ENCODE data around the gene ZSCAN5A. TPM values are rescaled to one million over a fixed set of nuclear protein-coding genes. Genes with fewer than 3 reads are reported as not detected.
"Not testable (repeated sequence)": the region's sequence is repeated elsewhere in the genome, so short reads cannot be mapped to it uniquely, and the experiment has no call there.

The ZSCAN5A gene
- polyA plus RNA-seq, 3 donors from 2014 or later, result 4.3 to 11.4 (median 7.7) TPM

GRCh38 chr19:56252699-56253422 lies 61.8 kb downstream of the ZSCAN5A start:
- no peaks in the 10 kb centered on the region for H3K4me1 Mint-ChIP-seq
- no peak overlapping the region for H3K4me3 Mint-ChIP-seq
- H3K36me3 Mint-ChIP-seq, result peaks cover 0 to 4% (median 0%) of the 10 kb centered on the region in 3 donors
- no peaks in the 10 kb centered on the region for H3K9me3 Mint-ChIP-seq
- peak; percentile 52 to 59 (median 56) for DNase-seq
- H3K27me3 Mint-ChIP-seq (ENCODE audit: low read depth in 3 of 3), result peaks cover 0 to 3% (median 0%) of the 10 kb centered on the region in 3 donors
- H3K27ac Mint-ChIP-seq, result no peak overlapping the region

DNA sequence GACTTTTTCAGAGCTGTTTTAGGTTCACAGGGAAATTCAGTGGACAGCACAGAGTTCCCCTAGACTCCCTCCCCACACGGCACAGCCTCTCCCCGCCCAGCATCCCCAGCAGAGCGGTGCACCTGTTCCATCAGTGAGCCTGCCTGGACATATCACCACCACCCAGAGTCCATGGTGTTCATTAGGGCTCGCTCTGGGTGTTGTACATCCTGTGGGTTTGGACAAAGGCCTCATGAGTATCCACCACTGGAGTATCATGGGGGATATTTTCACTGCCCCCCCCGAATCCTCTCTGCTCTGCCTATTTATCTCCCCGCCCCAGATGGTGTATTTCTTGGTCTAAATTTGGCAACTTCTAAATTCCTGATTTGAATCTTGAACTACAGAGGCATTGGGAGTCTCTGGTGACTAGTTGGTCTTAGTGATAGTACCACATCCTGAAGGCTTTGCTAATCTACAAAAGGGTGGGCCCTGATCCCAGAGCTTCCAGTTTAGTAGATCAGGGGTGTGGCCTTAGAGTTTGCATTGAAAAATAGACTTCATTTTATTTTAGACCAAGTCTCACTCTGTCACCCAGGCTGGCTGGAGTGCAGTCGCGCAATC lies 65.8 kb downstream of the ZSCAN5A start:
- H3K4me3 Mint-ChIP-seq; H3K4me1 Mint-ChIP-seq; H3K36me3 Mint-ChIP-seq; H3K27me3 Mint-ChIP-seq (ENCODE audit: low read depth in 3 of 3); DNase-seq; H3K9me3 Mint-ChIP-seq; H3K27ac Mint-ChIP-seq: not testable (repeated sequence)

- H3K4me1 Mint-ChIP-seq; H3K36me3 Mint-ChIP-seq; H3K4me3 Mint-ChIP-seq; H3K9me3 Mint-ChIP-seq; H3K27me3 Mint-ChIP-seq (ENCODE audit: low read depth in 3 of 3); DNase-seq; H3K27ac Mint-ChIP-seq: not testable (repeated sequence)
Measured at GRCh38 chr19:56245764-56246163, 68.9 kb downstream of the ZSCAN5A start.

- Mint-ChIP-seq H3K27ac (no peak overlapping the region), H3K4me3 (no peak overlapping the region), H3K36me3 (peaks cover 0 to 4% (median 0%) of the 10 kb centered on the region in 3 donors), H3K9me3 (no peaks in the 10 kb centered on the region), H3K27me3 (ENCODE audit: low read depth in 3 of 3) (peaks cover 0 to 3% (median 1%) of the 10 kb centered on the region in 3 donors), H3K4me1 (no peaks in the 10 kb centered on the region)
- no peak for DNase-seq
Measured at GRCh38 chr19:56245121-56245740, 69.4 kb downstream of the ZSCAN5A start.

DNA sequence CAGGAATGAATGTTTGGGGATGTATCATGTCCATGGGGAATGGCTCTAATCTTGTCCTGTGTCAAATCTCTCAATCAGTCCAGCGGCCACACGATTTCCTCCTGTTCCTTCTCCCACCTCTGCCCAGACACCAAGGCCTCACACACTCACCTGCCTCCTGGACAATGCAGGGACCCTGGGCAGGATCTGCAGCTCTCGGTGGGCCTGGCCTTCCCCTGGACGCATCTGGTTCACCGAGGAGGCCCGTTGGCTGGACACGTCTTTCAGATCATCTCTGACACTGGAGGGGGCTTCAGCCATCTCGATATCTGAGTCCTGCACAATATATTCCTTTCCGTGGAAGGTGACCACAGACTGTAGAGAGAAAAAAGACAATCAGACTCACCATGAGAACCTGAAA lies 91.2 kb downstream of the ZSCAN5A start:
- Mint-ChIP-seq H3K27ac (no peak overlapping the region), H3K4me1 (no peaks in the 10 kb centered on the region), H3K36me3 (peaks cover 19 to 32% (median 22%) of the 10 kb centered on the region in 3 donors), H3K4me3 (no peak overlapping the region), H3K9me3 (no peaks in the 10 kb centered on the region), H3K27me3 (ENCODE audit: low read depth in 3 of 3) (peaks cover 0 to 5% (median 2%) of the 10 kb centered on the region in 3 donors)
- DNase-seq, result no peak

DNA sequence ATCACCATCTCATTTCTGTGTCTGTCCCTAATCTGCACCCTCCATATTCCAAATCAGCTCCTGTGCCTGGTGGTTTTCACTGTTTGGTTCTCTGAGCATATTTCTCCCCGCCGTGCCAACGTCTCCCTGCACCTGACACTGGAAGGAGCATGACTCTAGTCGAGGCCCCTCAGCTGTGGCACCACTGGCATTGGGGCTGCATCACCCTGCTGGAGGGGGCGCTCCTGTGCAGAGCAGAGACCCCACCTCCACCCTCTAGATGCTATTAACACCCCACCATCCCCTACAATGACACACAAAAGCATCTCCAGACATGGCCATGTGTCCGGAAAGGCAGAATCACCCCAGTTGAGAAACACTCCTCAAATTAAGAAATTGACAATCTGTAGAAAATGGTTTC lies 91.7 kb downstream of the ZSCAN5A start:
- Mint-ChIP-seq H3K36me3 (peaks cover 19 to 32% (median 22%) of the 10 kb centered on the region in 3 donors), H3K27me3 (ENCODE audit: low read depth in 3 of 3) (peaks cover 0 to 5% (median 4%) of the 10 kb centered on the region in 3 donors), H3K9me3 (no peaks in the 10 kb centered on the region), H3K27ac (peak overlapping the region in 1 of 6 donors; percentile 55), H3K4me3 (no peak overlapping the region), H3K4me1 (no peaks in the 10 kb centered on the region)
- no peak for DNase-seq

- Mint-ChIP-seq H3K4me1 (no peaks in the 10 kb centered on the region), H3K27ac (no peak overlapping the region), H3K4me3 (no peak overlapping the region), H3K36me3 (peaks cover 19 to 32% (median 22%) of the 10 kb centered on the region in 3 donors), H3K9me3 (no peaks in the 10 kb centered on the region), H3K27me3 (ENCODE audit: low read depth in 3 of 3) (peaks cover 0 to 6% (median 5%) of the 10 kb centered on the region in 3 donors)
- no peak for DNase-seq
Measured at GRCh38 chr19:56221851-56222250, 92.8 kb downstream of the ZSCAN5A start.

GRCh38 chr19:56221442-56221841 lies 93.2 kb downstream of the ZSCAN5A start:
- H3K4me3 Mint-ChIP-seq; H3K4me1 Mint-ChIP-seq; H3K27me3 Mint-ChIP-seq (ENCODE audit: low read depth in 3 of 3); DNase-seq; H3K9me3 Mint-ChIP-seq; H3K27ac Mint-ChIP-seq: not testable (repeated sequence)
- H3K36me3 Mint-ChIP-seq, result peaks cover 19 to 32% (median 22%) of the 10 kb centered on the region in 3 donors

DNA sequence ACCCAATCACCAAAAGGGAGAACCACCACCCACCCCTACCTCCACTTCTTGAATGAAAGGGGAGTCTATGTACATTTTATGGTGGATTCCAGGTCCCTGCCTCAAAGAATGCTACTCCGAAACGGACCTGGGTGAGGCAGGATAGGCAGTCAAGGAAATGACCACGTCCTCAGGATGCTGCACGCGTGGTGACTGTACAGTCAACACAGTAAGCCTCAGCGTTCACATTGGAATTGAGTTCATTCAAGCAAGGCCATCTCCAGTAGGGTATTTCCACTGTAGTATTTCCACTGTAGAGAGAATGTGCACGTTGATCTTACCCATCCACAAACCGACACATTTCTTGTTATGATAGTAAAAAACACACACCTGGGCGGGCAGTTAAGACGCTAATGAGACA lies 95.7 kb downstream of the ZSCAN5A start:
- Mint-ChIP-seq H3K27me3 (ENCODE audit: low read depth in 3 of 3) (peaks cover 0 to 14% (median 7%) of the 10 kb centered on the region in 3 donors), H3K27ac (no peak overlapping the region), H3K4me3 (no peak overlapping the region), H3K4me1 (no peaks in the 10 kb centered on the region), H3K36me3 (peaks cover 19 to 32% (median 22%) of the 10 kb centered on the region in 3 donors), H3K9me3 (no peaks in the 10 kb centered on the region)
- no peak for DNase-seq

GRCh38 chr19:56217039-56217949 lies 97.3 kb downstream of the ZSCAN5A start:
- no peak overlapping the region for H3K27ac Mint-ChIP-seq
- H3K4me1 Mint-ChIP-seq, result peaks cover 0 to 1% of the 10 kb centered on the region in 2 donors
- no peaks in the 10 kb centered on the region for H3K9me3 Mint-ChIP-seq
- H3K36me3 Mint-ChIP-seq, result peaks cover 8 to 16% (median 10%) of the 10 kb centered on the region in 3 donors
- DNase-seq, result no peak
- peak overlapping the region in 1 of 5 donors; percentile 41 for H3K4me3 Mint-ChIP-seq
- peaks cover 0 to 16% (median 7%) of the 10 kb centered on the region in 3 donors for H3K27me3 Mint-ChIP-seq (ENCODE audit: low read depth in 3 of 3)

GRCh38 chr19:56211718-56212117 lies 102.9 kb downstream of the ZSCAN5A start:
- Mint-ChIP-seq H3K27me3 (ENCODE audit: low read depth in 3 of 3) (peaks cover 2 to 10% (median 7%) of the 10 kb centered on the region in 3 donors), H3K36me3 (no peaks in the 10 kb centered on the region), H3K9me3 (no peaks in the 10 kb centered on the region), H3K27ac (no peak overlapping the region), H3K4me1 (peaks cover 0 to 1% of the 10 kb centered on the region in 2 donors), H3K4me3 (no peak overlapping the region)
- no peak for DNase-seq

DNA sequence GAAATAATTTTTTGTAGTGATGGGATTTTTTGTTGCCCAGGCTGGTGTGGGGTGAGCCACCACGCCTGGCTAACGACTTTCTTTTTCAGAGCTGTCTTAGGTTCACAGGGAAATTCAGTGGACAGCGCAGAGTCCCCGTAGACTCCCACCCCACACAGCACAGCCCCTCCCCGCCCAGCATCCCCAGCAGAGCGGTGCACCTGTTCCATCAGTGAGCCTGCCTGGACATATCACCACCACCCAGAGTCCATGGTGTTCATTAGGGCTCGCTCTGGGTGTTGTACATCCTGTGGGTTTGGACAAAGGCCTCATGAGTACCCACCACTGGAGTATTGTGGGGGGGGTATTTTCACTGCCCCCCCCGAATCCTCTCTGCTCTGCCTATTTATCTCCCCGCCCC lies 104.6 kb downstream of the ZSCAN5A start:
- H3K4me3 Mint-ChIP-seq, DNase-seq, H3K27ac Mint-ChIP-seq, H3K36me3 Mint-ChIP-seq, H3K9me3 Mint-ChIP-seq, H3K4me1 Mint-ChIP-seq: not testable (repeated sequence)
- H3K27me3 Mint-ChIP-seq (ENCODE audit: low read depth in 3 of 3), result peaks cover 2 to 11% (median 6%) of the 10 kb centered on the region in 3 donors

GRCh38 chr19:56209091-56209490 lies 105.5 kb downstream of the ZSCAN5A start:
- no peak overlapping the region for H3K27ac Mint-ChIP-seq
- no peaks in the 10 kb centered on the region for H3K36me3 Mint-ChIP-seq
- no peak for DNase-seq
- H3K4me1 Mint-ChIP-seq, result peaks cover 0 to 1% of the 10 kb centered on the region in 2 donors
- no peaks in the 10 kb centered on the region for H3K9me3 Mint-ChIP-seq
- H3K4me3 Mint-ChIP-seq, result no peak overlapping the region
- H3K27me3 Mint-ChIP-seq (ENCODE audit: low read depth in 3 of 3), result peaks cover 2 to 9% (median 8%) of the 10 kb centered on the region in 3 donors

Measured in immature natural killer cell (primary cell).